OCI-M1 (cell line): Measurements from ENCODE around the gene ODC1.
"Not testable (repeated sequence)": the region's sequence is repeated elsewhere in the genome, so short reads cannot be mapped to it uniquely, and the experiment has no call there.

ENCODE experiments used
- DNase-seq: peaks from one replicate; lab custom pipeline; 2025; lab: John Stamatoyannopoulos, UW

The ODC1 gene

GRCh38 chr2:10478298-10478625 is 30.1 kb upstream of the ODC1 start:
- no peak for DNase-seq

GRCh38 chr2:10477443-10478297 is 29.5 kb upstream of the ODC1 start:
- DNase-seq = no peak

GRCh38 chr2:10476723-10477442 is 28.8 kb upstream of the ODC1 start:
- DNase-seq = no peak

GRCh38 chr2:10475811-10476660 is 27.9 kb upstream of the ODC1 start:
- no peak for DNase-seq

- no peak for DNase-seq
These were observed 27.1 kb upstream of the ODC1 start for GRCh38 chr2:10475221-10475722.

GRCh38 chr2:10473121-10473756 is 25.1 kb upstream of the ODC1 start:
- no peak for DNase-seq

- no peak for DNase-seq
These were observed 23.8 kb upstream of the ODC1 start for GRCh38 chr2:10471955-10472354.

GRCh38 chr2:10471046-10471571 is 23.0 kb upstream of the ODC1 start:
- DNase-seq = no peak

GRCh38 chr2:10469955-10470608 is 22.0 kb upstream of the ODC1 start:
- no peak for DNase-seq

GRCh38 chr2:10469301-10469700 is 21.2 kb upstream of the ODC1 start:
- DNase-seq = no peak

GRCh38 chr2:10467401-10467800 is 19.3 kb upstream of the ODC1 start:
- DNase-seq = no peak

- DNase-seq = no peak
These were observed 18.7 kb upstream of the ODC1 start for GRCh38 chr2:10466801-10467200.

- DNase-seq = no peak
These were observed 17.8 kb upstream of the ODC1 start for GRCh38 chr2:10465910-10466309.

GRCh38 chr2:10462178-10463083 is 14.3 kb upstream of the ODC1 start:
- no peak for DNase-seq

- no peak for DNase-seq
These were observed 12.3 kb upstream of the ODC1 start for GRCh38 chr2:10460366-10460796.

- DNase-seq = no peak
These were observed 9.9 kb upstream of the ODC1 start for GRCh38 chr2:10457846-10458598.

GRCh38 chr2:10457195-10457594 is 9.1 kb upstream of the ODC1 start:
- DNase-seq = not testable (repeated sequence)

- DNase-seq = no peak
These were observed 6.4 kb upstream of the ODC1 start for GRCh38 chr2:10454505-10454904.

- DNase-seq = no peak
These were observed 5.8 kb upstream of the ODC1 start for GRCh38 chr2:10453905-10454298.
